ENCODE measurements around the gene PRKCE. TPM values are rescaled to one million over a fixed set of nuclear protein-coding genes. Genes with fewer than 3 reads are reported as not detected.

The PRKCE gene
- total RNA-seq, 2 donors from 2014 or later, result 7.3 to 20.8 TPM

DNA sequence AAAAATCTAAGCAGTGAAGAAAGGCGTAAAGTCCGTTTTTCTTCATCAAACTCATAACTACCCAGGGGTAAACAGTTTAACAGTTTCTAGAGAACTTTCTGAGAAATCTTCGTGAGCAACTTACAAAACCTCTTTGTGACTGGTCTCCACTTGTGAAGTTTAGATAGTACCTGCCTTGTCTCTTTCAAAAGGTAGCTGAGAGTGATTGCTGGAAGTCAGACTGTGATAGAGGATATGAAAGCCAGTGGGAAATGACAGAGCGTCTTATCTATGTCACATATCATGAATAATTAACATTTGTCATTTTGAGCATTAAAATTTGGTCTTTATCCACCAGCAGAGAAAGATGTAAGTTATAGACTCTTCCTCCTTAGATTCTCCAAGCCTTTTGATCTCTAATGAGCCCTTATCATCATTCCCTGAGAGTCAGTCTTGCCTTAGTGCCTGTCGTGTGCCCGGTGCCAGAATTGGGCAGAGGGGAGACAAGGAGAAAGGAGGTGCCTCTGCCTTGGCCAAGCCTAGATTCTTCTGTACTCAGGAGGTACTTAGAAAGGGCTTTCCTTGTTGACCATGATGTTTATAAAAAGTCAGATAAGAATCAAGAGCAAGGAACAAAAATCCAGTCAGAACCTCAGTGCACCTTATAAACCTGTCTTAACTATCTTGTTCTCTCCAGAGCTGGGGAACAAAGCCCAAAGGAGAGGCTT is 440.6 kb downstream of the PRKCE start:
- peaks cover 0 to 3% of the 10 kb centered on the region in 2 donors for H3K36me3 ChIP-seq (replicated peaks in 1 of 2; ENCODE audit: insufficient read depth in 1 of 2, low read depth in 2 of 2)
- 79 to 91% methylated on average over 6 of the region's 6 CpGs for WGBS, 2 donors
- DNase-seq (no peak), ATAC-seq (no peak)
- no peaks in the 10 kb centered on the region for H3K27me3 ChIP-seq
- TF ChIP-seq POLR2A (IDR thresholded peaks at IDR 0.05), result no peak
- no peaks in the 10 kb centered on the region for H3K9me3 ChIP-seq
- intact Hi-C loops (cut with DNase I), result no loop called here
- no peak overlapping the region for H3K4me3 ChIP-seq
- H3K27ac ChIP-seq, result no peak overlapping the region
- no peaks in the 10 kb centered on the region for H3K4me1 ChIP-seq

GRCh38 chr2:46094689-46095088 is 443.2 kb downstream of the PRKCE start:
- WGBS, 2 donors, result 73 to 79% methylated on average over 3 of the region's 3 CpGs
- Histone ChIP-seq H3K27ac (no peak overlapping the region), H3K36me3 (replicated peaks in 1 of 2; ENCODE audit: insufficient read depth in 1 of 2, low read depth in 2 of 2) (no peaks in the 10 kb centered on the region), H3K4me1 (no peaks in the 10 kb centered on the region), H3K4me3 (no peak overlapping the region), H3K27me3 (no peaks in the 10 kb centered on the region), H3K9me3 (no peaks in the 10 kb centered on the region)
- TF ChIP-seq POLR2A (IDR thresholded peaks at IDR 0.05) (no peak), CTCF (IDR thresholded peaks at IDR 0.05) (no peak)
- DNase-seq (no peak), ATAC-seq (no peak)
- intact Hi-C loops (cut with DNase I), result no loop called here

DNA sequence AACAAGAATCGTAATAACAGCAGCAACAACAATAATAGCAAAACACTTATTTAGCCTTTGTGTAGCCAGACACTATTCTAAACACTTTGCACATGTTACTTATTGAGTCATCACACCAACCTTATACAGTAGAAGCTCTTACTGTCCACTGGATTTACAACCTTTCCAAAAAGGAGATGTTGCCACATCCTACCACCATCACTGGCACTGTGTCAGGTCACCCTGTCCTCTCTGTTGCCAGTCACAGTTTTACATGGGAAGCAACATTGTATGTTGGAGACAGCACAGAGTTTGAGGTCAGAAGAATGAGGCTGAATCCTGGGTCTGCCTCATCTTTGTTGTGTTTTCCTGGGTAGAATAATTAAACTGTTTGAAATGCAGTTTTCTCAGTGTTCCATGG is 444.4 kb downstream of the PRKCE start:
- no peak overlapping the region for H3K27ac ChIP-seq
- 87 to 97% methylated on average over 1 of the region's 1 CpG for WGBS, 2 donors
- no peaks in the 10 kb centered on the region for H3K36me3 ChIP-seq (replicated peaks in 1 of 2; ENCODE audit: insufficient read depth in 1 of 2, low read depth in 2 of 2)
- intact Hi-C loops (cut with DNase I), result no loop called here
- no peaks in the 10 kb centered on the region for H3K9me3 ChIP-seq
- no peak overlapping the region for H3K4me3 ChIP-seq
- no peak for DNase-seq
- no peak for TF ChIP-seq CTCF (IDR thresholded peaks at IDR 0.05)
- TF ChIP-seq POLR2A (IDR thresholded peaks at IDR 0.05), result no peak
- no peaks in the 10 kb centered on the region for H3K27me3 ChIP-seq
- H3K4me1 ChIP-seq, result no peaks in the 10 kb centered on the region
- ATAC-seq, result no peak

GRCh38 chr2:46096260-46096659 is 444.8 kb downstream of the PRKCE start:
- intact Hi-C loops (cut with DNase I), result no loop called here
- no peaks in the 10 kb centered on the region for H3K36me3 ChIP-seq (replicated peaks in 1 of 2; ENCODE audit: insufficient read depth in 1 of 2, low read depth in 2 of 2)
- no peak overlapping the region for H3K27ac ChIP-seq
- DNase-seq (no peak), ATAC-seq (no peak)
- WGBS, 2 donors, result 77 to 89% methylated on average over 1 of the region's 1 CpG
- H3K4me3 ChIP-seq, result no peak overlapping the region
- no peaks in the 10 kb centered on the region for H3K9me3 ChIP-seq
- TF ChIP-seq POLR2A (IDR thresholded peaks at IDR 0.05), result no peak
- no peaks in the 10 kb centered on the region for H3K27me3 ChIP-seq
- H3K4me1 ChIP-seq, result no peaks in the 10 kb centered on the region

- intact Hi-C loops (cut with DNase I), result no loop called here
- H3K36me3 ChIP-seq (replicated peaks in 1 of 2; ENCODE audit: insufficient read depth in 1 of 2, low read depth in 2 of 2), result no peaks in the 10 kb centered on the region
- peak overlapping the region in 3 of 4 donors; percentile 9 to 55 (median 53) for H3K27ac ChIP-seq
- no peaks in the 10 kb centered on the region for H3K4me1 ChIP-seq
- DNase-seq, result peak; percentile 33 to 74 (median 56)
- ATAC-seq, result peak; percentile 81
- H3K27me3 ChIP-seq, result no peaks in the 10 kb centered on the region
- H3K4me3 ChIP-seq, result no peak overlapping the region
- WGBS, 2 donors, result 21 to 42% methylated on average over 4 of the region's 4 CpGs
- TF ChIP-seq POLR2A (IDR thresholded peaks at IDR 0.05) (no peak), CTCF (IDR thresholded peaks at IDR 0.05) (no peak)
- H3K9me3 ChIP-seq, result no peaks in the 10 kb centered on the region
Measured at GRCh38 chr2:46097714-46098480, 446.4 kb downstream of the PRKCE start.

Data from body of pancreas (tissue), 4 donors.